ENCODE data around the gene CLEC17A. TPM values are rescaled to one million over a fixed set of nuclear protein-coding genes. Genes with fewer than 3 reads are reported as not detected.
"Not testable (repeated sequence)": the region's sequence is repeated elsewhere in the genome, so short reads cannot be mapped to it uniquely, and the experiment has no call there.

Gene CLEC17A
- total RNA-seq, 1 experiment from 2014 or later, result not detected

DNA sequence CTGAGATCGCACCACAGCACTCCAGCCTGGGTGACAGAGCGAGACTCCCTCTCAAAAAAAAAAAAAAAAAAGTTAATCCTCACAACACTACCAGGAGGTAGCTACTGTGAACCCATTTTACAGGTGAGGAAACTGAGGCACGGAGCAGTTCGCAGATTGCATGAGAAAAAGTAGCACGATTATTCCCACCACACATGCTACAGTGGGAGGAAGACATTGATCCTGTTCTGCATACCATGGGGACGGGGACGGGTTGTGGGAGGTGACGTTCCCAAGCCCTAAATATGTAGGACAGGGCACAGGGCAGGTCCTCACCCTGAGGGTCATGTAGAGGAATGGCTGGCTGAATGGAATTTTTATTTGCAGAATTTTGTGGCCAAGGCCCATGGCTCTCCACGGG lies 23.7 kb downstream of the CLEC17A start:
- Histone ChIP-seq H3K79me2 (ENCODE audit: low read depth) (no peaks in the 10 kb centered on the region), H3K27ac (no peak overlapping the region), H3F3A (ENCODE audit: insufficient read depth, low read depth) (no peaks in the 10 kb centered on the region), H4K20me1 (ENCODE audit: insufficient read depth) (no peaks in the 10 kb centered on the region), H3K4me1 (replicated peaks; ENCODE audit: insufficient read depth) (no peaks in the 10 kb centered on the region), H3K4me3 (no peak overlapping the region), H3K27me3 (ENCODE audit: insufficient read depth, low read depth) (peaks cover 34% of the 10 kb centered on the region; the same call in 1 of the 2 replicates), H3K9me2 (ENCODE audit: insufficient read depth) (no peaks in the 10 kb centered on the region), H3K9me3 (ENCODE audit: insufficient read depth, low read depth) (no peaks in the 10 kb centered on the region), H2AFZ (no peak overlapping the region), H3K4me2 (no peak overlapping the region), H3K36me3 (ENCODE audit: low read depth) (no peaks in the 10 kb centered on the region)
- DNase-seq, result no peak
- TF ChIP-seq EZH2 (IDR thresholded peaks at IDR 0.05; ENCODE audit: low read depth) (no peak), CTCF (conservative IDR thresholded peaks at IDR 0.05) (no peak)
- intact Hi-C loops (cut with micrococcal nuclease; ENCODE audit: unreplicated experiment), result no loop called here
- ChIA-PET POLR2A (ENCODE audit: unreplicated experiment) (no interaction called here), CTCF (no interaction called here)
- no TSS peak for BruUV-seq (replicated peaks)

DNA sequence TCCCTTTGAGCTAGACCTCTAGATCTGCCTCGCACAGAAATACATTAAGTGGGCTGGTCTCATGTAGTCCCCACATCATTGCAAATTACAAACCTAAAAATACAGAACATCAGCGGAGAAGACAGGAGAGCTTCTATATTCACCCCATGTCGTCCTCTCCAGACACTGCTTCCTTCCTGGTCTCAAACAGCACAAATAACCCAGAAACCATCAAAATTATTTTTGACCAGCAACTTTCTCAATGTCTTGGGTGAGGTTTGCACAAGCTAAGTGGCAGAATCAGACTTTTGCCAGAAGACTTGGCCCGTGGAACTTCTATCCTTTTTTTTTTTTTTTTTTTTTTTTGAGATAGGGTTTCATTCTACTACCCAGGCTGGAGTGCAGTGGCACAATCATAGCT lies 28.2 kb downstream of the CLEC17A start:
- intact Hi-C loops (cut with micrococcal nuclease; ENCODE audit: unreplicated experiment), result no loop called here
- TF ChIP-seq CTCF (conservative IDR thresholded peaks at IDR 0.05) (no peak), EZH2 (IDR thresholded peaks at IDR 0.05; ENCODE audit: low read depth) (no peak)
- no peaks in the 10 kb centered on the region for H3K9me2 ChIP-seq (ENCODE audit: insufficient read depth)
- H3K4me1 ChIP-seq (replicated peaks; ENCODE audit: insufficient read depth), result no peaks in the 10 kb centered on the region
- ChIA-PET POLR2A (ENCODE audit: unreplicated experiment) (interaction anchor here (0.6 kb wide), 1 partner anchor 659 kb away, joined by 8 read pairs; the partner anchor contains the start of gene DCAF15), CTCF (interaction anchor here (0.7 kb wide), 1 partner anchor 472 kb away, joined by 6 read pairs; no protein-coding TSS in a partner anchor)
- no peak for DNase-seq
- H3K9me3 ChIP-seq (ENCODE audit: insufficient read depth, low read depth), result no peaks in the 10 kb centered on the region
- H3K79me2 ChIP-seq (ENCODE audit: low read depth), result no peaks in the 10 kb centered on the region
- no peaks in the 10 kb centered on the region for H4K20me1 ChIP-seq (ENCODE audit: insufficient read depth)
- H3K36me3 ChIP-seq (ENCODE audit: low read depth), result no peaks in the 10 kb centered on the region
- H3K27me3 ChIP-seq (ENCODE audit: insufficient read depth, low read depth), result no peaks in the 10 kb centered on the region
- H2AFZ ChIP-seq, result no peak overlapping the region
- H3K27ac ChIP-seq, result no peak overlapping the region
- H3F3A ChIP-seq (ENCODE audit: insufficient read depth, low read depth), result no peaks in the 10 kb centered on the region
- no peak overlapping the region for H3K4me2 ChIP-seq
- no peak overlapping the region for H3K4me3 ChIP-seq
- BruUV-seq (replicated peaks), result no TSS peak

DNA sequence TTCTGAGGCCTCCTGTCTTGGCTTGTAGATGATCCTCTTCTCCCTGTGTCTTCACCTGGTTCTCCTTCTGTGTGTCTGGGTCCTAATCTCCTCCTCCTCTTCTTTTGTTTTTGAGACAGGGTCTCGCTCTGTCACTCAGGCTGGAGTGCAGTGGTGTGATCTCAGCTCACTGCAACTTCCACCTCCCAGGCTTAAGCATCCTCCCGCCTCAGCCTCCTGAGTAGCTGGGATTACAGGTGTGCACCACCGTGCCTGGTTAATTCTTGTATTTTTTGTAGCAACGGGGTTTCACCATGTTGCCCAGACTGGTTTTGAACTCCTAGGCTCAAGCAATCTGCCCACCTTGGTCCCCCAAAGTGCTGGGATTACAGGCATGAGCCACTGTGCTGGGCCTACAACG lies 29.4 kb downstream of the CLEC17A start:
- H3F3A ChIP-seq (ENCODE audit: insufficient read depth, low read depth); H3K36me3 ChIP-seq (ENCODE audit: low read depth); CTCF ChIA-PET; H2AFZ ChIP-seq; H3K79me2 ChIP-seq (ENCODE audit: low read depth); H3K27ac ChIP-seq; DNase-seq; H4K20me1 ChIP-seq (ENCODE audit: insufficient read depth); H3K4me1 ChIP-seq (replicated peaks; ENCODE audit: insufficient read depth); BruUV-seq (replicated peaks); POLR2A ChIA-PET (ENCODE audit: unreplicated experiment); H3K4me2 ChIP-seq; H3K4me3 ChIP-seq; H3K9me3 ChIP-seq (ENCODE audit: insufficient read depth, low read depth); H3K27me3 ChIP-seq (ENCODE audit: insufficient read depth, low read depth); H3K9me2 ChIP-seq (ENCODE audit: insufficient read depth); intact Hi-C loops (cut with micrococcal nuclease; ENCODE audit: unreplicated experiment): not testable (repeated sequence)

GRCh38 chr19:14612657-14613056 lies 29.8 kb downstream of the CLEC17A start:
- no peak for DNase-seq
- intact Hi-C loops (cut with micrococcal nuclease; ENCODE audit: unreplicated experiment), result no loop called here
- Histone ChIP-seq H3F3A (ENCODE audit: insufficient read depth, low read depth) (no peaks in the 10 kb centered on the region), H4K20me1 (ENCODE audit: insufficient read depth) (no peaks in the 10 kb centered on the region), H3K36me3 (ENCODE audit: low read depth) (no peaks in the 10 kb centered on the region), H3K4me2 (no peak overlapping the region), H2AFZ (no peak overlapping the region), H3K27ac (no peak overlapping the region), H3K9me2 (ENCODE audit: insufficient read depth) (no peaks in the 10 kb centered on the region), H3K4me1 (replicated peaks; ENCODE audit: insufficient read depth) (no peaks in the 10 kb centered on the region), H3K79me2 (ENCODE audit: low read depth) (no peaks in the 10 kb centered on the region), H3K9me3 (ENCODE audit: insufficient read depth, low read depth) (no peaks in the 10 kb centered on the region), H3K4me3 (no peak overlapping the region), H3K27me3 (ENCODE audit: insufficient read depth, low read depth) (0 out of 2 replicates have a peak, but pooled peaks cover 6% of the 10 kb centered on the region)
- ChIA-PET POLR2A (ENCODE audit: unreplicated experiment) (no interaction called here), CTCF (no interaction called here)
- TF ChIP-seq CTCF (conservative IDR thresholded peaks at IDR 0.05), result no peak
- no peak for TF ChIP-seq EZH2 (IDR thresholded peaks at IDR 0.05; ENCODE audit: low read depth)
- BruUV-seq (replicated peaks), result no TSS peak

- H2AFZ ChIP-seq; H3K27ac ChIP-seq; H3K4me1 ChIP-seq (replicated peaks; ENCODE audit: insufficient read depth); DNase-seq; H3K27me3 ChIP-seq (ENCODE audit: insufficient read depth, low read depth); H3K4me2 ChIP-seq; H3K36me3 ChIP-seq (ENCODE audit: low read depth); H3K79me2 ChIP-seq (ENCODE audit: low read depth); H3K9me2 ChIP-seq (ENCODE audit: insufficient read depth); H3K4me3 ChIP-seq; H4K20me1 ChIP-seq (ENCODE audit: insufficient read depth); H3K9me3 ChIP-seq (ENCODE audit: insufficient read depth, low read depth); POLR2A ChIA-PET (ENCODE audit: unreplicated experiment); H3F3A ChIP-seq (ENCODE audit: insufficient read depth, low read depth); BruUV-seq (replicated peaks); CTCF ChIA-PET; intact Hi-C loops (cut with micrococcal nuclease; ENCODE audit: unreplicated experiment): not testable (repeated sequence)
Measured at GRCh38 chr19:14613399-14614098, 30.7 kb downstream of the CLEC17A start.
